ENCODE results near the gene SSRP1.
A peak's percentile ranks its signal among the peaks of the same experiment; 100 is the strongest.

Gene SSRP1

DNA sequence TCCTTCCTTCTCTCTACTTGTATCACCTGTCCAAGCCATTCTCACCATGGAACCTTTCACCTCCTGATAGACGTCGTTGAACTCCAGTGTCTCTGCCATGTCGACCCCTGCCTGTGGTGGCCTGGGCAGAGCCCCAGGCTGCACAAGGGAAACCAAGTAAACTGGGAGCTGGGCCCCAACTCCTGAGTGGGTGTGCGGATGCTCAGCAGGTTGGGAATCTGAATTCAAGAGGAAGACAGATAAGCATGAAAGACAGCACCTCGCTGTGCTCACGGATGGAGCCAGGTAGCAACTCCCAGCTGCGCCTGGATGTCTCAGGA is 709 bp downstream of the SSRP1 start:
- H3K4me3 ChIP-seq (ENCODE audit: control insufficient read depth, low read depth, low read length), result peak overlapping the region; percentile 81
- TF ChIP-seq, protein P1, sequence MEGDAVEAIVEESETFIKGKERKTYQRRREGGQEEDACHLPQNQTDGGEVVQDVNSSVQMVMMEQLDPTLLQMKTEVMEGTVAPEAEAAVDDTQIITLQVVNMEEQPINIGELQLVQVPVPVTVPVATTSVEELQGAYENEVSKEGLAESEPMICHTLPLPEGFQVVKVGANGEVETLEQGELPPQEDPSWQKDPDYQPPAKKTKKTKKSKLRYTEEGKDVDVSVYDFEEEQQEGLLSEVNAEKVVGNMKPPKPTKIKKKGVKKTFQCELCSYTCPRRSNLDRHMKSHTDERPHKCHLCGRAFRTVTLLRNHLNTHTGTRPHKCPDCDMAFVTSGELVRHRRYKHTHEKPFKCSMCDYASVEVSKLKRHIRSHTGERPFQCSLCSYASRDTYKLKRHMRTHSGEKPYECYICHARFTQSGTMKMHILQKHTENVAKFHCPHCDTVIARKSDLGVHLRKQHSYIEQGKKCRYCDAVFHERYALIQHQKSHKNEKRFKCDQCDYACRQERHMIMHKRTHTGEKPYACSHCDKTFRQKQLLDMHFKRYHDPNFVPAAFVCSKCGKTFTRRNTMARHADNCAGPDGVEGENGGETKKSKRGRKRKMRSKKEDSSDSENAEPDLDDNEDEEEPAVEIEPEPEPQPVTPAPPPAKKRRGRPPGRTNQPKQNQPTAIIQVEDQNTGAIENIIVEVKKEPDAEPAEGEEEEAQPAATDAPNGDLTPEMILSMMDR (IDR thresholded peaks at IDR 0.05; ENCODE audit: control insufficient read depth, insufficient read depth, low read depth, low read length, missing control alignments), result no peak

GRCh38 chr11:57332694-57333440 is 2.8 kb downstream of the SSRP1 start:
- no peak for DNase-seq (ENCODE audit: low read depth)
- no peak overlapping the region for H3K4me3 ChIP-seq (ENCODE audit: control insufficient read depth, low read depth, low read length)
- TF ChIP-seq, protein P1 (IDR thresholded peaks at IDR 0.05; ENCODE audit: control insufficient read depth, insufficient read depth, low read depth, low read length, missing control alignments), result no peak

More for the DNA sequence above, 709 bp downstream of the SSRP1 start:
- no peak for DNase-seq (ENCODE audit: low read depth)

- no peak for DNase-seq (ENCODE audit: low read depth)
- H3K4me3 ChIP-seq (ENCODE audit: control insufficient read depth, low read depth, low read length), result no peak overlapping the region
- TF ChIP-seq, protein P1 (IDR thresholded peaks at IDR 0.05; ENCODE audit: control insufficient read depth, insufficient read depth, low read depth, low read length, missing control alignments), result no peak
These were observed 4.0 kb downstream of the SSRP1 start for GRCh38 chr11:57331720-57332119.

GRCh38 chr11:57330029-57330428 is 5.7 kb downstream of the SSRP1 start:
- TF ChIP-seq, protein P1 (IDR thresholded peaks at IDR 0.05; ENCODE audit: control insufficient read depth, insufficient read depth, low read depth, low read length, missing control alignments), result no peak
- no peak for DNase-seq (ENCODE audit: low read depth)
- H3K4me3 ChIP-seq (ENCODE audit: control insufficient read depth, low read depth, low read length), result no peak overlapping the region

GRCh38 chr11:57327721-57328120 is 8.0 kb downstream of the SSRP1 start:
- DNase-seq (ENCODE audit: low read depth), result no peak

GRCh38 chr11:57325735-57326048 is 10.0 kb downstream of the SSRP1 start:
- no peak for DNase-seq (ENCODE audit: low read depth)
- H3K4me3 ChIP-seq (ENCODE audit: control insufficient read depth, low read depth, low read length), result peak overlapping the region; percentile 90
- TF ChIP-seq, protein P1 (IDR thresholded peaks at IDR 0.05; ENCODE audit: control insufficient read depth, insufficient read depth, low read depth, low read length, missing control alignments), result no peak

More at GRCh38 chr11:57327721-57328120, 8.0 kb downstream of the SSRP1 start:
- no peak overlapping the region for H3K4me3 ChIP-seq (ENCODE audit: control insufficient read depth, low read depth, low read length)
- TF ChIP-seq, protein P1 (IDR thresholded peaks at IDR 0.05; ENCODE audit: control insufficient read depth, insufficient read depth, low read depth, low read length, missing control alignments), result no peak

All from AG09309 (cell line).